Endodermal cell (in vitro differentiated cells): ENCODE results near the gene TBCD. TPM values are rescaled to one million over a fixed set of nuclear protein-coding genes. Genes with fewer than 3 reads are reported as not detected.

Source experiments
- DNase-seq: peaks from one replicate; pipeline ENCODE4 v3.0.0-alpha.2; 2017
- H3K27ac ChIP-seq: 2 replicates; pipeline ENCODE4 v1.5.1; 2013; ENCODE audit warnings: mild to moderate bottlenecking, low read depth, low read length, moderate library complexity
- H3K27me3 ChIP-seq: 2 replicates; pipeline ENCODE4 v1.6.1; 2013; ENCODE audit warnings: mild to moderate bottlenecking, low read length, moderate library complexity; ENCODE audit not compliant: insufficient read depth, control insufficient read depth, poor library complexity, severe bottlenecking
- H3K36me3 ChIP-seq: 2 replicates; pipeline ENCODE4 v1.7.0; 2013; ENCODE audit warnings: mild to moderate bottlenecking, low read length, moderate library complexity; ENCODE audit not compliant: control insufficient read depth, insufficient read depth
- H3K4me1 ChIP-seq: one replicate; pipeline ENCODE4 v1.7.0; 2013; ENCODE audit warnings: low read length; ENCODE audit not compliant: control insufficient read depth, insufficient read depth
- H3K4me3 ChIP-seq: 2 replicates; pipeline ENCODE4 v1.5.1; 2013; ENCODE audit warnings: mild to moderate bottlenecking, low read length, moderate library complexity
- H3K9ac ChIP-seq: 2 replicates; pipeline ENCODE4 v1.6.1; 2013; ENCODE audit warnings: mild to moderate bottlenecking, low read length, moderate library complexity; ENCODE audit not compliant: poor library complexity, severe bottlenecking; ENCODE audit errors: extremely low read depth
- H3K9me3 ChIP-seq: 2 replicates; pipeline ENCODE4 v1.6.1; 2013; ENCODE audit warnings: mild to moderate bottlenecking, low read length, moderate library complexity; ENCODE audit not compliant: control insufficient read depth
- H3K27ac Mint-ChIP-seq: 2 replicates; pipeline ENCODE4 v1.8.0; 2020; ENCODE audit warnings: mixed read lengths
- H3K27me3 Mint-ChIP-seq: 2 replicates; pipeline ENCODE4 v1.8.0; 2021; ENCODE audit warnings: mild to moderate bottlenecking, mixed read lengths; ENCODE audit not compliant: insufficient read depth
- H3K36me3 Mint-ChIP-seq: 2 replicates; pipeline ENCODE4 v1.8.0; 2020; ENCODE audit warnings: low read depth, mixed read lengths
- H3K4me1 Mint-ChIP-seq: 2 replicates; pipeline ENCODE4 v1.8.0; 2020; ENCODE audit warnings: mixed read lengths
- H3K4me3 Mint-ChIP-seq: 2 replicates; pipeline ENCODE4 v1.8.0; 2020; ENCODE audit warnings: mild to moderate bottlenecking, moderate library complexity, mixed read lengths
- H3K9me3 Mint-ChIP-seq: 2 replicates; pipeline ENCODE4 v1.8.0; 2020; ENCODE audit warnings: mild to moderate bottlenecking, mixed read lengths
- WGBS, 2 experiments: methylation state at CpG; one replicate each; pipeline versions ENCODE4 v1.1.5 to v1.1.7; 2013; ENCODE audit warnings: missing lambda C conversion rate in 2 of 2, mixed read lengths in 1 of 2; ENCODE audit not compliant: insufficient coverage in 1 of 2, insufficient read length in 1 of 2; 5-methylcytosine and 5-hydroxymethylcytosine counted together
- total RNA-seq, 2 donors: library from RNA; stranded (reverse); fragmentation: NEBNext Ultra II Directional in 1 of 2; extraction: Animal tissue kit (Norgen Biotek cat#: 25700) in 1 of 2; gene quantifications; 2 replicates in 1 of 2; 3 replicates in 1 of 2; pipeline ENCODE4 v1.2.1, GENCODE V29; 2021
- TF ChIP-seq, protein P1 (sequence below): fragments of 200-600 bp; sonication (generic); conservative IDR thresholded peaks from 2 replicates; pipeline ENCODE4 v1.5.0; 2021; ENCODE audit warnings: antibody characterized with exemption, mild to moderate bottlenecking

Gene TBCD
- total RNA-seq, 2 donors from 2014 or later, result 107 TPM

DNA sequence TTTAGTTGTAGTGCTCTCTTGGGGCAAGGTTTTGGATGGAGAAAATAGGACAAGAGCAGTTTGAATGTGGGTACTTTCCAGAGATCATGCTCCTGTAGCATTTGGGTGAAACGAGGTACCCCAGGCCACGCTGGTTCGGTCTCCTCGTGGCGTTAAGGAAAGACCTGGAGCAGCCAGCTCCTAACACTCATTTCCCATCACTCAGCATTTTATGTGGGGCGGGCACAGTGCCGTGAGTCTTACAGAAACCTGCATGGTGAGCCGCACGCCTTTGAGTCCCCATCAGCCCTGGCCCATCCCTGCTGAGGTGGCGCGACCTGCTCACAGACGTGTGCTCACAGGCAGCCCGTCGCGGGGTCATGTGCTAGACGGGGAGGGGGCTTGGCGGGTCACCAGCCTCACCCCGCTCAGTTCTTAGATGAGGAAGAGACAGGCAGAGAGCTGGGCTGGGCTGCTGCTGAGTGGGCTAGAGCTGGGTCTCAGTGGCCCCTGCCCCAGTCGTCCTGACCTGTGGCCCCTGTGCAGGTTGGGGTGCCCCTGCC, 37.3 kb downstream of the TBCD start:
- no peaks in the 10 kb centered on the region for H3K27me3 Mint-ChIP-seq
- no peak for DNase-seq
- no peak overlapping the region for H3K4me3 Mint-ChIP-seq
- Histone ChIP-seq H3K9me3 (no peaks in the 10 kb centered on the region), H3K27me3 (no peaks in the 10 kb centered on the region), H3K4me3 (no peak overlapping the region), H3K4me1 (no peaks in the 10 kb centered on the region), H3K27ac (no peak overlapping the region), H3K36me3 (peaks cover 13% of the 10 kb centered on the region), H3K9ac (no peak overlapping the region)
- H3K4me1 Mint-ChIP-seq, result no peaks in the 10 kb centered on the region
- peaks cover 31% of the 10 kb centered on the region for H3K36me3 Mint-ChIP-seq
- H3K27ac Mint-ChIP-seq, result peak overlapping the region; percentile 19
- WGBS, 2 experiments, result 95% methylated on average over 13 to 19 of the region's 19 CpGs
- TF ChIP-seq, protein P1, sequence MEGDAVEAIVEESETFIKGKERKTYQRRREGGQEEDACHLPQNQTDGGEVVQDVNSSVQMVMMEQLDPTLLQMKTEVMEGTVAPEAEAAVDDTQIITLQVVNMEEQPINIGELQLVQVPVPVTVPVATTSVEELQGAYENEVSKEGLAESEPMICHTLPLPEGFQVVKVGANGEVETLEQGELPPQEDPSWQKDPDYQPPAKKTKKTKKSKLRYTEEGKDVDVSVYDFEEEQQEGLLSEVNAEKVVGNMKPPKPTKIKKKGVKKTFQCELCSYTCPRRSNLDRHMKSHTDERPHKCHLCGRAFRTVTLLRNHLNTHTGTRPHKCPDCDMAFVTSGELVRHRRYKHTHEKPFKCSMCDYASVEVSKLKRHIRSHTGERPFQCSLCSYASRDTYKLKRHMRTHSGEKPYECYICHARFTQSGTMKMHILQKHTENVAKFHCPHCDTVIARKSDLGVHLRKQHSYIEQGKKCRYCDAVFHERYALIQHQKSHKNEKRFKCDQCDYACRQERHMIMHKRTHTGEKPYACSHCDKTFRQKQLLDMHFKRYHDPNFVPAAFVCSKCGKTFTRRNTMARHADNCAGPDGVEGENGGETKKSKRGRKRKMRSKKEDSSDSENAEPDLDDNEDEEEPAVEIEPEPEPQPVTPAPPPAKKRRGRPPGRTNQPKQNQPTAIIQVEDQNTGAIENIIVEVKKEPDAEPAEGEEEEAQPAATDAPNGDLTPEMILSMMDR, result no peak
- H3K9me3 Mint-ChIP-seq, result no peaks in the 10 kb centered on the region

DNA sequence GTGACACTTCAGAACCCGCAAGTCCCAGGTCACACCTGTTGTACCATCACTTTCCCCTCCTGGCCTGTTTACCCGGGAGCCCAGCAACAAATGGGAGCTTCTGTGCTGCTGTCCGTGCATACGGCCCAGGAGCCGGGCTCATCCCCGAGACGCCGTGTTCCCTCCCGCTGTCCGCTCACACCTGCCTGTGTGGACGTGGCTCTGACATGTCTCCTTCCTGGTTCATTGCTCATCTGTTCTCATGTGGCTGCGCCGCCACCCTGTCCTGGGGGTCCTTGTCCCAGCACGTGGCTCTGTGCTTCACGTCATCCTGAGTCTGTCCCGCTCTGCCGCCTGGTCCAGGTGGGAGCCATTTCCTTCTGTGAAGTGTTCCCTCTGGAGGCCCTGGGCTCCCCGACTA, 37.9 kb downstream of the TBCD start:
- TF ChIP-seq, protein P1, result no peak

DNA sequence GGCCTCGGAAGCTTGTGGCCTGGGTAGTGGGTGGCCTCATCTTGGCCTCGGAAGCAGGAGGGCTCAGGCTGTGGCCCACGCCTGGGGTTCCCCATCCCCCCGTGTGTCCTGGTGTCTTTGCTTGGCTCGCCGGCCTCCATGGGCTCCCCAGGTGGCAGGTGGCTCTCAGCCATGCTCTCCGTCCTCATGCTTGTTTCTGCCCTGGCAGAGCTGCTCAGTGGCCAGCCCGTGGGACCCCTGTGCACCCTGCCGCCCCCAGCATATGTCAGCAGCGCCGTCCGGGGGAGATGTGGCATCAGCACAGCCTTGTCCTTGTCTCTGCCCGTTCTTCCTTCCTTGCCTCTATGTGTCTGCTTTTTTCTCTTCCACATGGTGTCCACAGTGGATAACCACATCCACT, 38.5 kb downstream of the TBCD start:
- Mint-ChIP-seq H3K9me3 (no peaks in the 10 kb centered on the region), H3K4me1 (no peaks in the 10 kb centered on the region), H3K4me3 (no peak overlapping the region), H3K27ac (no peak overlapping the region), H3K27me3 (no peaks in the 10 kb centered on the region), H3K36me3 (peaks cover 26% of the 10 kb centered on the region)
- Histone ChIP-seq H3K27ac (no peak overlapping the region), H3K36me3 (peaks cover 6% of the 10 kb centered on the region), H3K9ac (no peak overlapping the region), H3K27me3 (no peaks in the 10 kb centered on the region), H3K9me3 (no peaks in the 10 kb centered on the region), H3K4me3 (no peak overlapping the region), H3K4me1 (no peaks in the 10 kb centered on the region)
- TF ChIP-seq, protein P1, result no peak
- 93 to 98% methylated on average over 13 of the region's 13 CpGs for WGBS, 2 experiments
- no peak for DNase-seq

More for the DNA sequence above, 37.9 kb downstream of the TBCD start:
- no peaks in the 10 kb centered on the region for H3K4me1 Mint-ChIP-seq
- no peak overlapping the region for H3K9ac ChIP-seq
- DNase-seq, result no peak
- no peaks in the 10 kb centered on the region for H3K9me3 Mint-ChIP-seq
- H3K9me3 ChIP-seq, result no peaks in the 10 kb centered on the region
- WGBS, 2 experiments, result 92 to 96% methylated on average over 17 to 18 of the region's 18 CpGs
- H3K36me3 Mint-ChIP-seq, result peaks cover 26% of the 10 kb centered on the region
- peak overlapping the region; percentile 72 for H3K27ac Mint-ChIP-seq
- H3K4me3 Mint-ChIP-seq, result no peak overlapping the region
- H3K4me1 ChIP-seq, result no peaks in the 10 kb centered on the region
- no peak overlapping the region for H3K4me3 ChIP-seq
- no peaks in the 10 kb centered on the region for H3K27me3 Mint-ChIP-seq
- H3K36me3 ChIP-seq, result peaks cover 6% of the 10 kb centered on the region
- no peak overlapping the region for H3K27ac ChIP-seq
- no peaks in the 10 kb centered on the region for H3K27me3 ChIP-seq
